Measurements from ENCODE around the gene ITPR1. TPM values are rescaled to one million over a fixed set of nuclear protein-coding genes. Genes with fewer than 3 reads are reported as not detected.

The ITPR1 gene
- total RNA-seq, 1 donor = 16.4 TPM

DNA sequence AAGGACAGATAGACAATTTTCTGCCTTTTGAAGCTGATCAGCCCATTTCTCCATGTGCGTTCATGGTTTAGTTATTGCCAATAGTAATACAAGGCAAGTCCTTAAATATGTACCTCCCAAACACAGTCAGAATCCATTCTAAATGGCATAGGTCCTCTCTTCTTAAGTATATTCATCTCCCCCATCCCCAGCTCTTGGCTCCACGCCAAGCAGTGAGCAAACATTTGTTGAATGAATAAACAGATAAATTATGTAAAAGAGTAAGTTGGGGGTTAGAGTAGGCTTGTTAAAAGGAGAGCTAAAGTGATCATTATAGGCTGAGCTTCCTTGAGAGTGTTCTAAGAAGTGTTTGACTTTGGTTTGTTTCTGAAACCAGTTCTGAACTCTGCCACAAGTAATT, 241.3 kb downstream of the ITPR1 start:
- no peak overlapping the region for H3K4me3 ChIP-seq (ENCODE audit: low read depth, low read length)
- no peak for DNase-seq (ENCODE audit: low read depth)
- TF ChIP-seq, protein P1, sequence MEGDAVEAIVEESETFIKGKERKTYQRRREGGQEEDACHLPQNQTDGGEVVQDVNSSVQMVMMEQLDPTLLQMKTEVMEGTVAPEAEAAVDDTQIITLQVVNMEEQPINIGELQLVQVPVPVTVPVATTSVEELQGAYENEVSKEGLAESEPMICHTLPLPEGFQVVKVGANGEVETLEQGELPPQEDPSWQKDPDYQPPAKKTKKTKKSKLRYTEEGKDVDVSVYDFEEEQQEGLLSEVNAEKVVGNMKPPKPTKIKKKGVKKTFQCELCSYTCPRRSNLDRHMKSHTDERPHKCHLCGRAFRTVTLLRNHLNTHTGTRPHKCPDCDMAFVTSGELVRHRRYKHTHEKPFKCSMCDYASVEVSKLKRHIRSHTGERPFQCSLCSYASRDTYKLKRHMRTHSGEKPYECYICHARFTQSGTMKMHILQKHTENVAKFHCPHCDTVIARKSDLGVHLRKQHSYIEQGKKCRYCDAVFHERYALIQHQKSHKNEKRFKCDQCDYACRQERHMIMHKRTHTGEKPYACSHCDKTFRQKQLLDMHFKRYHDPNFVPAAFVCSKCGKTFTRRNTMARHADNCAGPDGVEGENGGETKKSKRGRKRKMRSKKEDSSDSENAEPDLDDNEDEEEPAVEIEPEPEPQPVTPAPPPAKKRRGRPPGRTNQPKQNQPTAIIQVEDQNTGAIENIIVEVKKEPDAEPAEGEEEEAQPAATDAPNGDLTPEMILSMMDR (IDR thresholded peaks at IDR 0.05; ENCODE audit: insufficient read depth, low read depth, low read length) = no peak

DNA sequence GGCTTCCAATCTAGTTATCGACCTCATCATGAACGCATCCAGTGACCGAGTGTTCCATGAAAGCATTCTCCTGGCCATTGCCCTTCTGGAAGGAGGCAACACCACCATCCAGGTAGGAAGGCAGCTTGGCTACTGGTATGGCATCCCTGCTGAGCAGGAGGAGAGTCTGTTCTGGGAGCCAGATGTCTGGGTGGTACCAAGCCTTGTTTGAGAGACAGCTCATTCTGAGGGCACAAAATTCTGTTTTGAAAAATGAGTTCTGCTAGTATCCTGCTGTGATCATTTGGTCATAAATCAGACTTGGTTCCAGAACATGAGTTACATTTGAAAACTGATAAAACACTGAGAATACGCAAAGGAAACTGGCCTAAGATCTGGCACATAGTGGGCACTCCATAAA, 242.1 kb downstream of the ITPR1 start:
- no peak for DNase-seq (ENCODE audit: low read depth)
- H3K4me3 ChIP-seq (ENCODE audit: low read depth, low read length) = no peak overlapping the region
- TF ChIP-seq, protein P1 (IDR thresholded peaks at IDR 0.05; ENCODE audit: insufficient read depth, low read depth, low read length) = no peak

DNA sequence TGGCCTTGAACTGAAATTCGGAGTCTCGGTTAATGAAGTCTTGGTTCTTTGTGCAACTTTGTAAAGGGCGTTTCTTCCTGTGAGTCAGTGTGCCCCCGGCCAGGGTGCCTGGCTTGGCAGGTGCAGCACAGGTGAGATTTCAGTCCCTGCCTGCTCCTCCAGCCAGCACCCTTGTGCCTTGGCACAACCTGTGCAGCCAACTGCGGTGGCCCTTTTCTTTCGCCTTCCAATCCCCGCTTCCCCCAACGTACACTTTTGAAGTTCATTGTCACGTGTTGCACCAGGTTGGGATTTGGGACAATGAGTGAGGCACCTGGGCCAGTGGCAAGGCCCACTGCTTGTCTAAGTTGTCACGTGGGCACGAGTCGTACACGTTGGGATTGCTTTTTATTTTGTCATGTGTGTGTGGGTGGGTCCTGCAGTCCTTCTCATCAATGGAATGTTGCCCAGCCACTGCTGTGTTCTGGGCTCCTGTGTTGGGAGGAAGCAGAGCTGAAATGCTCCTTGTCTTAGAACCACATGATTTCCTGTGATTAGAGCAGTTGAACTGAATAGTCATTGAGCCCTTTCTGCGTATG, 243.2 kb downstream of the ITPR1 start:
- DNase-seq (ENCODE audit: low read depth) = no peak

DNA sequence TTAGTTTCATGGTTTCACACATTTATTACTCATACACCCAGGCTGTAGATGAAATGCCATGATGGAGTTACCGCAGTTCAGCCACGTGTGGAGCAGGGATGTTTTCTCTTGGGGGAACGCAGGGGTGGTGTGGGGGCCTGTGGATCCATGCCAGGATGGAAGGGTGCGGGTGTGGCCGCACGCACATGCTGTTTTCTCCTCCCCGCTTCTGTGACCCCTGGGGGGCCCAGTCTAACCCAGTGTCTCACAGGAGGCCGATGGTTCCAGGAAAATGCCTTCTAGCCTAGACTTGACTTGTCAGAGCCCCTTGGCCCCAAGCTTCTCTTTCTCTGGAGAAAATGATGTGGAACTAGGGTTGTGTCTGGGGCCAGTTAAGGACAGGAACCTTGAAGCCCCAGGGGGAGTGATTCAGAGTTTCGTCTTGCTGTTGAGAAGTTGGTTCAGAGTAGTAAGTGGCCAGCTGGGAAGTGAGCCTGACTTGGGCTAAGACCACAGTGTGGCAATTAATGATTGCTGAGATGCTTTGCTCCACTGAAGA, 245.7 kb downstream of the ITPR1 start:
- TF ChIP-seq, protein P1 (IDR thresholded peaks at IDR 0.05; ENCODE audit: insufficient read depth, low read depth, low read length) = no peak
- no peak for DNase-seq (ENCODE audit: low read depth)

More for the DNA sequence above, 243.2 kb downstream of the ITPR1 start:
- no peak overlapping the region for H3K4me3 ChIP-seq (ENCODE audit: low read depth, low read length)
- TF ChIP-seq, protein P1 (IDR thresholded peaks at IDR 0.05; ENCODE audit: insufficient read depth, low read depth, low read length) = no peak

DNA sequence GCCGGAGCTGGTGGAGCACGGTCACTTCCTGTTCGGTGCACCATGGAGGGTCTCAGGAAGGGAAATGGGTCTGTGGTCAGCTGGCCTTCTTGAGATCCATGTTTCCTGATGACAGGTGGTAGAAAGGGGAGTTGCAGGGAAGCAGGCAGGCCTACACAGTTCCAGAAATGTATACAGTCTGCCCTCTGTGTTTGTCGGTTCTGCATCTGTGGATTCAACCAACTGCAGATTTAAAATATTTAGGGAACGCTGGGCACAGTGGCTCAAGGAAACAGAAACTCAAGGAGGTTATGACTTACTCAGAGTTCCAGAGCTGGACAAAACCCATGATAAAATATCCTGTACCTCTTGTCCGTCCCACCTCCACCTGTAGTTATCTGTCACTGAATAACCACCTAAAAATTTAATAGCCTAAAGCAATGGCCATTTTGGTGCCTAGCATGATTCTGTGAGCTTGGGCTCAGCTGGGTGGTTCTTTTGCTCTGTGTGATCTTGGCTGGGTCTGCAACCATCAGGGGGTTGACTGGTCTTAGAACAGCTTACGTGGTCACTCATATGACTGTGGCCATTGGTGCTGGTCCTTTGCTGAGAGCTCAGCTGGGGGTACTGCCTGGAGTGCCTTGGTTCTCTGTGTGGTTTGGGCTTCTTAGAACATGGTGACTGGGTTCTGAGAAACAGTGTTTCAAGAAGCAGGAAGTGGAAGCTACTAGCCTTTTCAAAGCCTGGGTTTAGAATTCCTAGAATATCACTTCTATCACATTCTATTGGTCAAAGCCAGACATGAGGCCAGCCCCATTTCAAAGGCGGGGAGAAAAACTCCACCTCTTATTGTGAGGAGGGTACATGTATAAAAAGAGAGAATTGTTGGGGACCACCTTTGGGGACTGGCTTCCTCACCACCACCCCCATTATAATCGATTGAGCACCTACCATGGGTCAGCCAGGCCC, 246.4 kb downstream of the ITPR1 start:
- TF ChIP-seq, protein P1 (IDR thresholded peaks at IDR 0.05; ENCODE audit: insufficient read depth, low read depth, low read length) = no peak
- H3K4me3 ChIP-seq (ENCODE audit: low read depth, low read length) = no peak overlapping the region
- no peak for DNase-seq (ENCODE audit: low read depth)

More for the DNA sequence above, 245.7 kb downstream of the ITPR1 start:
- H3K4me3 ChIP-seq (ENCODE audit: low read depth, low read length) = no peak overlapping the region

DNA sequence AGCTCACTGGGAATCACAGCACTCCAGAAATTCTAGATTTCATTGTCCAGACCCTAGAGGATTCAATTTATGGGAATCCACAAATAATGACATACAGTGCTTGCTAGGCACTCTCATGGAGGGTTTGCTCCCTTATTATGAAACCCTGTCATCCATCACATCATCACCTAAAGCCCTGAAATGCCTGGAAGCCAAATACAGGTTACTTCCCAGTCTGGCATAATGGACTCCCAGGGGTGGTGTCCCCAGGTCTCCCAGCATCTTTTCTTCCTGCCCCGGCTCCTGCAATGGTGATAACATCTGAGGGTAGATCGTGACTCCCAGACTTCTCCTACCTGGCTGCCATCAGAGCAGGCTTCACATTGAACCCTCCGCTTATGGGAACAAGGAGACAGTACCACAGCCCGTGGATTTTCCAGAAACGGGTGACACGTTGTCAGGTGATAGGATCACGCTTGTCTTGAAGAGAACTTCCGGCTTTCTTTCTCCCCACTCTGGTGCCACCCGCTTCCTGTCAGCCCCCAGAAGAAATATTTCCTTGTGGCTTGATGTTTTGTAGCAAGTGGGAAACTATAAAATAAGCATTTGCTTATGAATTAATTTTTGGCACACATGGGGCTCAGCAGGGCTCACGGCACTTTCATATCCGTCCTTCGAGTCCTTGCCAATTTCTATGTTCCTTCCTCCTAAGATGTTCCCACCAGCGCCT, 247.4 kb downstream of the ITPR1 start:
- DNase-seq (ENCODE audit: low read depth) = no peak
- no peak overlapping the region for H3K4me3 ChIP-seq (ENCODE audit: low read depth, low read length)
- TF ChIP-seq, protein P1 (IDR thresholded peaks at IDR 0.05; ENCODE audit: insufficient read depth, low read depth, low read length) = no peak

Measured in fibroblast of villous mesenchyme (primary cell).